H9 (cell line): ENCODE results near the gene LRRC55. TPM values are rescaled to one million over a fixed set of nuclear protein-coding genes. Genes with fewer than 3 reads are reported as not detected.

Experiments
- DNase-seq: peaks from one replicate; pipeline ENCODE4 v3.0.0-alpha.2; 2017
- H2AFZ ChIP-seq: one replicate; pipeline ENCODE4 v1.6.1; 2013; ENCODE audit warnings: mild to moderate bottlenecking, low read length, control low read depth, moderate library complexity
- H2AK5ac ChIP-seq: 2 replicates; pipeline ENCODE4 v1.6.1; 2013; ENCODE audit warnings: low read length, control low read depth, mixed read lengths; ENCODE audit not compliant: insufficient read length
- H2BK120ac ChIP-seq: one replicate; pipeline ENCODE4 v1.6.1; 2013; ENCODE audit warnings: low read depth, mild to moderate bottlenecking, low read length, control low read depth, inconsistent platforms; ENCODE audit not compliant: poor library complexity, severe bottlenecking
- H2BK12ac ChIP-seq: 2 replicates; pipeline ENCODE4 v1.6.1; 2013; ENCODE audit warnings: low read length, control low read depth, mixed read lengths, low read depth; ENCODE audit not compliant: insufficient read length
- H2BK15ac ChIP-seq: 2 replicates; pipeline ENCODE4 v1.6.1; 2013; ENCODE audit warnings: low read depth, low read length, control low read depth
- H2BK20ac ChIP-seq: one replicate; pipeline ENCODE4 v1.6.1; 2013; ENCODE audit warnings: low read depth, mild to moderate bottlenecking, low read length, control low read depth, inconsistent platforms; ENCODE audit not compliant: poor library complexity, severe bottlenecking
- H2BK5ac ChIP-seq: 2 replicates; pipeline ENCODE4 v1.6.1; 2013; ENCODE audit warnings: low read length, control low read depth, mixed read lengths; ENCODE audit not compliant: insufficient read length
- H3K14ac ChIP-seq: 2 replicates; pipeline ENCODE4 v1.6.1; 2013; ENCODE audit warnings: low read length, control low read depth; ENCODE audit not compliant: insufficient read depth
- H3K18ac ChIP-seq: 2 replicates; pipeline ENCODE4 v1.6.1; 2013; ENCODE audit warnings: low read depth, mild to moderate bottlenecking, mixed read lengths, low read length, control low read depth; ENCODE audit not compliant: insufficient read length
- H3K23ac ChIP-seq: 2 replicates; pipeline ENCODE4 v1.6.1; 2013; ENCODE audit warnings: low read length, control low read depth, mixed read lengths, low read depth; ENCODE audit not compliant: insufficient read length
- H3K23me2 ChIP-seq: 2 replicates; pipeline ENCODE4 v1.6.1; 2013; ENCODE audit warnings: low read depth, mild to moderate bottlenecking, mixed read lengths, low read length, control low read depth; ENCODE audit not compliant: insufficient read length, poor library complexity, severe bottlenecking
- H3K27ac ChIP-seq: 2 replicates; pipeline ENCODE4 v1.5.1; 2013; ENCODE audit warnings: low read length, control low read depth, mixed read lengths, low read depth; ENCODE audit not compliant: insufficient read length
- H3K27me3 ChIP-seq: 2 replicates; pipeline ENCODE4 v1.6.1; 2013; ENCODE audit warnings: low read length, control low read depth, inconsistent platforms; ENCODE audit not compliant: insufficient read depth
- H3K4ac ChIP-seq: 2 replicates; pipeline ENCODE4 v1.6.1; 2013; ENCODE audit warnings: low read depth, mild to moderate bottlenecking, control low read depth, inconsistent platforms, low read length, moderate library complexity
- H3K4me1 ChIP-seq: 2 replicates; pipeline ENCODE4 v1.6.1; 2013; ENCODE audit warnings: low read length, control low read depth, inconsistent platforms; ENCODE audit not compliant: insufficient read depth
- H3K4me2 ChIP-seq: 2 replicates; pipeline ENCODE4 v1.6.1; 2013; ENCODE audit warnings: low read length, control low read depth, mixed read lengths; ENCODE audit not compliant: insufficient read length, insufficient read depth
- H3K56ac ChIP-seq: 2 replicates; pipeline ENCODE4 v1.6.1; 2013; ENCODE audit warnings: low read depth, mild to moderate bottlenecking, mixed read lengths, low read length, control low read depth; ENCODE audit not compliant: insufficient read length
- H3K79me1 ChIP-seq: 2 replicates; pipeline ENCODE4 v1.6.1; 2013; ENCODE audit warnings: low read depth, mild to moderate bottlenecking, moderate library complexity, low read length, control low read depth, inconsistent platforms; ENCODE audit not compliant: insufficient read depth, poor library complexity, severe bottlenecking
- H3K79me2 ChIP-seq: 2 replicates; pipeline ENCODE4 v1.6.1; 2013; ENCODE audit warnings: low read length, control low read depth, inconsistent platforms; ENCODE audit not compliant: insufficient read depth
- H3K9ac ChIP-seq: 2 replicates; pipeline ENCODE4 v1.6.1; 2013; ENCODE audit warnings: low read length, control low read depth, mixed read lengths; ENCODE audit not compliant: insufficient read length; ENCODE audit errors: extremely low read depth
- H3K9me3 ChIP-seq: one replicate; pipeline ENCODE4 v1.6.1; 2013; ENCODE audit warnings: low read depth, low read length, inconsistent platforms; ENCODE audit not compliant: control insufficient read depth
- H3T11ph ChIP-seq: one replicate; pipeline ENCODE4 v1.6.1; 2013; ENCODE audit warnings: mild to moderate bottlenecking, low read length, control low read depth, inconsistent platforms
- H4K20me1 ChIP-seq: one replicate; pipeline ENCODE4 v1.6.1; 2013; ENCODE audit not compliant: control insufficient read depth, insufficient read length, insufficient read depth
- H4K5ac ChIP-seq: 2 replicates; pipeline ENCODE4 v1.6.1; 2013; ENCODE audit warnings: low read depth, mild to moderate bottlenecking, mixed read lengths, low read length, control low read depth; ENCODE audit not compliant: insufficient read length
- H4K8ac ChIP-seq: replicated peaks from 2 replicates; pipeline ENCODE4 v1.6.1; 2013; ENCODE audit warnings: low read length, control low read depth, mixed read lengths, low read depth; ENCODE audit not compliant: insufficient read length
- H4K91ac ChIP-seq: 2 replicates; pipeline ENCODE4 v1.6.1; 2013; ENCODE audit warnings: low read depth, mild to moderate bottlenecking, moderate library complexity, mixed read lengths, low read length, control low read depth; ENCODE audit not compliant: insufficient read length
- H3K27ac Mint-ChIP-seq, 3 experiments: 2 replicates in 2 of 3; 3 replicates in 1 of 3; pipeline ENCODE4 v1.8.0; 2020 to 2021; ENCODE audit warnings: mixed read lengths in 3 of 3, mild to moderate bottlenecking in 1 of 3, moderate library complexity in 1 of 3
- H3K27me3 Mint-ChIP-seq: 2 replicates; pipeline ENCODE4 v1.8.0; 2021; ENCODE audit warnings: low read depth, mild to moderate bottlenecking, moderate library complexity, mixed read lengths
- H3K36me3 Mint-ChIP-seq, 3 experiments: 2 replicates in 2 of 3; 3 replicates in 1 of 3; pipeline ENCODE4 v1.8.0; 2020 to 2021; ENCODE audit warnings: low read depth in 3 of 3, mixed read lengths in 3 of 3; ENCODE audit not compliant: insufficient read depth in 1 of 3
- H3K4me1 Mint-ChIP-seq, 2 experiments: 2 replicates each; pipeline ENCODE4 v1.8.0; 2020; ENCODE audit warnings: mixed read lengths in 2 of 2
- H3K4me3 Mint-ChIP-seq, 2 experiments: 2 replicates in 1 of 2; 3 replicates in 1 of 2; pipeline ENCODE4 v1.8.0; 2020 to 2021; ENCODE audit warnings: mild to moderate bottlenecking in 2 of 2, mixed read lengths in 2 of 2, moderate library complexity in 1 of 2
- H3K9me3 Mint-ChIP-seq, 2 experiments: 2 replicates in 1 of 2; 3 replicates in 1 of 2; pipeline ENCODE4 v1.8.0; 2020; ENCODE audit warnings: mild to moderate bottlenecking in 2 of 2, mixed read lengths in 2 of 2, moderate library complexity in 1 of 2
- CTCF ChIP-seq: fragments of 200-600 bp; sonication (generic); conservative IDR thresholded peaks from 3 replicates; pipeline ENCODE4 v1.8.0; 2021; ENCODE audit warnings: antibody characterized with exemption, mild to moderate bottlenecking
- total RNA-seq: library from RNA; stranded (reverse); gene quantifications from 2 replicates; pipeline ENCODE4 v1.2.1, GENCODE V29; 2021

Gene LRRC55
- total RNA-seq, 1 experiment from 2014 or later, result 1.0 TPM

GRCh38 chr11:57224537-57224936 is 42.8 kb downstream of the LRRC55 start:
- Mint-ChIP-seq H3K27ac (no peak overlapping the region), H3K27me3 (no peaks in the 10 kb centered on the region; the same call in none of the 2 replicates), H3K4me3 (no peak overlapping the region), H3K36me3 (no peaks in the 10 kb centered on the region), H3K9me3 (no peaks in the 10 kb centered on the region), H3K4me1 (peaks cover 0 to 11% of the 10 kb centered on the region in 2 experiments; a peak in 2 of 4 replicates)
- no peaks in the 10 kb centered on the region for H3K9me3 ChIP-seq
- H3K23ac ChIP-seq, result no peak overlapping the region
- H3K14ac ChIP-seq, result no peak overlapping the region
- no peak overlapping the region for H2BK15ac ChIP-seq
- H3K9ac ChIP-seq, result no peak overlapping the region
- no peaks in the 10 kb centered on the region for H3K27me3 ChIP-seq
- H3K27ac ChIP-seq, result no peak overlapping the region
- no peak overlapping the region for H3K4me2 ChIP-seq
- H2AK5ac ChIP-seq, result no peak overlapping the region
- no peak for TF ChIP-seq CTCF
- no peak overlapping the region for H3T11ph ChIP-seq
- H2BK12ac ChIP-seq, result no peak overlapping the region
- H4K20me1 ChIP-seq, result no peaks in the 10 kb centered on the region
- H2BK20ac ChIP-seq, result no peak overlapping the region
- H3K79me2 ChIP-seq, result no peaks in the 10 kb centered on the region
- H3K4ac ChIP-seq, result no peak overlapping the region
- no peak overlapping the region for H3K56ac ChIP-seq
- H2BK120ac ChIP-seq, result no peak overlapping the region
- no peak overlapping the region for H4K91ac ChIP-seq
- no peak overlapping the region for H2AFZ ChIP-seq
- H3K23me2 ChIP-seq, result no peaks in the 10 kb centered on the region
- H3K4me1 ChIP-seq, result peaks cover 4% of the 10 kb centered on the region; the same call in 1 of the 2 replicates
- no peak overlapping the region for H4K8ac ChIP-seq
- H4K5ac ChIP-seq, result no peak overlapping the region
- no peaks in the 10 kb centered on the region for H3K79me1 ChIP-seq
- DNase-seq, result no peak
- no peak overlapping the region for H3K18ac ChIP-seq
- H2BK5ac ChIP-seq, result no peak overlapping the region
